ENCODE results near the gene OSBP.

The OSBP gene

GRCh38 chr11:59601788-59602187 is 13.8 kb downstream of the OSBP start:
- no peak for DNase-seq

- no peak for DNase-seq
These were observed 14.9 kb downstream of the OSBP start for GRCh38 chr11:59600636-59601035.

GRCh38 chr11:59600234-59600633 is 15.3 kb downstream of the OSBP start:
- no peak for DNase-seq

- no peak for DNase-seq
These were observed 16.6 kb downstream of the OSBP start for GRCh38 chr11:59598961-59599360.

- no peak for DNase-seq
These were observed 31.3 kb downstream of the OSBP start for GRCh38 chr11:59584294-59584693.

- DNase-seq: no peak
These were observed 33.6 kb downstream of the OSBP start for GRCh38 chr11:59582006-59582405.

GRCh38 chr11:59578369-59578768 is 37.2 kb downstream of the OSBP start:
- no peak for DNase-seq

GRCh38 chr11:59575505-59575904 is 40.1 kb downstream of the OSBP start:
- DNase-seq: no peak

GRCh38 chr11:59574932-59575502 is 40.6 kb downstream of the OSBP start:
- no peak for DNase-seq

- DNase-seq: no peak
These were observed 41.1 kb downstream of the OSBP start for GRCh38 chr11:59574467-59574866.

GRCh38 chr11:59573216-59573615 is 42.4 kb downstream of the OSBP start:
- DNase-seq: no peak

GRCh38 chr11:59572091-59572490 is 43.5 kb downstream of the OSBP start:
- DNase-seq: no peak

GRCh38 chr11:59562292-59562691 is 53.3 kb downstream of the OSBP start:
- no peak for DNase-seq

GRCh38 chr11:59560702-59561473 is 54.7 kb downstream of the OSBP start:
- peak; percentile 88 for DNase-seq

GRCh38 chr11:59560290-59560701 is 55.3 kb downstream of the OSBP start:
- peak; percentile 87 for DNase-seq

- DNase-seq: peak; percentile 43
These were observed 55.7 kb downstream of the OSBP start for GRCh38 chr11:59559886-59560285.

- DNase-seq: no peak
These were observed 57.3 kb downstream of the OSBP start for GRCh38 chr11:59558270-59558643.

- peak; percentile 86 for DNase-seq
These were observed 58.6 kb downstream of the OSBP start for GRCh38 chr11:59556917-59557348.

- peak; percentile 80 for DNase-seq
These were observed 59.3 kb downstream of the OSBP start for GRCh38 chr11:59556115-59556916.

GRCh38 chr11:59555601-59556114 is 59.9 kb downstream of the OSBP start:
- peak; percentile 63 for DNase-seq

- DNase-seq: no peak
These were observed 62.3 kb downstream of the OSBP start for GRCh38 chr11:59553323-59553722.

- DNase-seq: peak; percentile 8
These were observed 62.7 kb downstream of the OSBP start for GRCh38 chr11:59552844-59553243.

GRCh38 chr11:59551659-59552521 is 63.7 kb downstream of the OSBP start:
- DNase-seq: peak; percentile 76

Data from DMS53 (cell line).